Measurements from ENCODE around the gene TSKS.

Gene TSKS

GRCh38 chr19:49805822-49806619 lies 42.9 kb upstream of the TSKS start:
- H3K27ac ChIP-seq (replicated peaks; ENCODE audit: low read length): no peak overlapping the region
- no peak overlapping the region for H2BK5ac ChIP-seq (ENCODE audit: low read length)
- H3K4me1 ChIP-seq (ENCODE audit: control insufficient read depth in 2 of 2, insufficient read depth in 1 of 2, low read depth in 1 of 2, low read length in 2 of 2): peaks cover 0 to 16% of the 10 kb centered on the region in 2 donors
- H3K18ac ChIP-seq (ENCODE audit: low read length): no peak overlapping the region
- WGBS, 2 donors (ENCODE audit: extremely low coverage in 2 of 2, insufficient read length in 2 of 2, insufficient replicate concordance in 1 of 2): no CpG with 5 or more reads among the region's 20 CpGs
- peaks cover 21 to 68% of the 10 kb centered on the region in 2 donors for H3K36me3 ChIP-seq (replicated peaks in 1 of 2; ENCODE audit: control insufficient read depth in 2 of 2, insufficient read depth in 2 of 2, low read length in 2 of 2)
- H2AFZ ChIP-seq (ENCODE audit: low read length): no peak overlapping the region
- H4K8ac ChIP-seq (ENCODE audit: low read depth, low read length): no peak overlapping the region
- DNase-seq (ENCODE audit: low spot score): no peak
- H3K14ac ChIP-seq (ENCODE audit: low read length): no peak overlapping the region
- no peak overlapping the region for H2BK15ac ChIP-seq (ENCODE audit: low read length)
- H2BK12ac ChIP-seq (ENCODE audit: low read length): no peak overlapping the region
- no peak overlapping the region for H2BK120ac ChIP-seq (ENCODE audit: low read depth, low read length)
- no peak overlapping the region for H3K4me2 ChIP-seq (ENCODE audit: insufficient read depth, low read length, poor library complexity, severe bottlenecking)
- H3K4ac ChIP-seq (ENCODE audit: low read length): no peak overlapping the region
- no peak overlapping the region for H3K4me3 ChIP-seq (ENCODE audit: low read length in 2 of 2)
- H3K23ac ChIP-seq (ENCODE audit: low read depth, low read length, poor library complexity): no peak overlapping the region
- peaks cover 7% of the 10 kb centered on the region for H3K79me1 ChIP-seq (ENCODE audit: low read depth, low read length)
- no peaks in the 10 kb centered on the region for H3K9me3 ChIP-seq (replicated peaks in 1 of 2; ENCODE audit: control insufficient read depth in 2 of 2, insufficient read depth in 1 of 2, low read depth in 1 of 2, low read length in 2 of 2)
- H2AK5ac ChIP-seq (ENCODE audit: low read depth, low read length): no peak overlapping the region
- no peak overlapping the region for H4K91ac ChIP-seq (ENCODE audit: low read depth, low read length, poor library complexity)
- no peak overlapping the region for H3K9ac ChIP-seq (ENCODE audit: low read depth, low read length, poor library complexity)
- no peaks in the 10 kb centered on the region for H3K27me3 ChIP-seq (ENCODE audit: control insufficient read depth in 3 of 3, insufficient read depth in 3 of 3, low read depth in 1 of 3, low read length in 3 of 3)

- Histone ChIP-seq H3K36me3 (replicated peaks in 1 of 2; ENCODE audit: control insufficient read depth in 2 of 2, insufficient read depth in 2 of 2, low read length in 2 of 2) (peaks cover 40 to 85% of the 10 kb centered on the region in 2 donors), H3K27ac (replicated peaks; ENCODE audit: low read length) (no peak overlapping the region), H2AK5ac (ENCODE audit: low read depth, low read length) (no peak overlapping the region), H2BK12ac (ENCODE audit: low read length) (no peak overlapping the region), H4K8ac (ENCODE audit: low read depth, low read length) (no peak overlapping the region), H2AFZ (ENCODE audit: low read length) (no peak overlapping the region), H3K4me1 (ENCODE audit: control insufficient read depth in 2 of 2, insufficient read depth in 1 of 2, low read depth in 1 of 2, low read length in 2 of 2) (peaks cover 0 to 8% of the 10 kb centered on the region in 2 donors), H2BK15ac (ENCODE audit: low read length) (no peak overlapping the region), H3K18ac (ENCODE audit: low read length) (no peak overlapping the region), H3K79me1 (ENCODE audit: low read depth, low read length) (peaks cover 7% of the 10 kb centered on the region), H3K4me2 (ENCODE audit: insufficient read depth, low read length, poor library complexity, severe bottlenecking) (no peak overlapping the region), H3K23ac (ENCODE audit: low read depth, low read length, poor library complexity) (no peak overlapping the region), H3K4me3 (ENCODE audit: low read length in 2 of 2) (no peak overlapping the region), H3K9me3 (replicated peaks in 1 of 2; ENCODE audit: control insufficient read depth in 2 of 2, insufficient read depth in 1 of 2, low read depth in 1 of 2, low read length in 2 of 2) (no peaks in the 10 kb centered on the region), H3K27me3 (ENCODE audit: control insufficient read depth in 3 of 3, insufficient read depth in 3 of 3, low read depth in 1 of 3, low read length in 3 of 3) (no peaks in the 10 kb centered on the region), H2BK5ac (ENCODE audit: low read length) (no peak overlapping the region), H3K4ac (ENCODE audit: low read length) (no peak overlapping the region), H2BK120ac (ENCODE audit: low read depth, low read length) (no peak overlapping the region), H3K9ac (ENCODE audit: low read depth, low read length, poor library complexity) (no peak overlapping the region), H3K14ac (ENCODE audit: low read length) (no peak overlapping the region), H4K91ac (ENCODE audit: low read depth, low read length, poor library complexity) (no peak overlapping the region)
- no CpG with 5 or more reads among the region's 6 CpGs for WGBS, 2 donors (ENCODE audit: extremely low coverage in 2 of 2, insufficient read length in 2 of 2, insufficient replicate concordance in 1 of 2)
- no peak for DNase-seq (ENCODE audit: low spot score)
Observed at GRCh38 chr19:49803529-49803856, 40.4 kb upstream of the TSKS start.

- WGBS, 2 donors (ENCODE audit: extremely low coverage in 2 of 2, insufficient read length in 2 of 2, insufficient replicate concordance in 1 of 2): no CpG with 5 or more reads among the region's 24 CpGs
- Histone ChIP-seq H3K4me3 (ENCODE audit: low read length in 2 of 2) (no peak overlapping the region), H4K91ac (ENCODE audit: low read depth, low read length, poor library complexity) (no peak overlapping the region), H3K9me3 (replicated peaks in 1 of 2; ENCODE audit: control insufficient read depth in 2 of 2, insufficient read depth in 1 of 2, low read depth in 1 of 2, low read length in 2 of 2) (no peaks in the 10 kb centered on the region), H3K4ac (ENCODE audit: low read length) (no peak overlapping the region), H3K27me3 (ENCODE audit: control insufficient read depth in 3 of 3, insufficient read depth in 3 of 3, low read depth in 1 of 3, low read length in 3 of 3) (no peaks in the 10 kb centered on the region), H2BK15ac (ENCODE audit: low read length) (peak overlapping the region; percentile 69), H3K14ac (ENCODE audit: low read length) (peak overlapping the region; percentile 51), H3K4me2 (ENCODE audit: insufficient read depth, low read length, poor library complexity, severe bottlenecking) (no peak overlapping the region), H2BK12ac (ENCODE audit: low read length) (no peak overlapping the region), H3K23ac (ENCODE audit: low read depth, low read length, poor library complexity) (peak overlapping the region; percentile 87), H3K9ac (ENCODE audit: low read depth, low read length, poor library complexity) (peak overlapping the region; percentile 72), H4K8ac (ENCODE audit: low read depth, low read length) (no peak overlapping the region), H3K4me1 (ENCODE audit: control insufficient read depth in 2 of 2, insufficient read depth in 1 of 2, low read depth in 1 of 2, low read length in 2 of 2) (peaks cover 0 to 5% of the 10 kb centered on the region in 2 donors), H3K79me1 (ENCODE audit: low read depth, low read length) (peaks cover 7% of the 10 kb centered on the region), H3K18ac (ENCODE audit: low read length) (peak overlapping the region; percentile 74), H3K27ac (replicated peaks; ENCODE audit: low read length) (no peak overlapping the region), H2BK120ac (ENCODE audit: low read depth, low read length) (no peak overlapping the region), H2AK5ac (ENCODE audit: low read depth, low read length) (peak overlapping the region; percentile 88), H3K36me3 (replicated peaks in 1 of 2; ENCODE audit: control insufficient read depth in 2 of 2, insufficient read depth in 2 of 2, low read length in 2 of 2) (peaks cover 44 to 85% of the 10 kb centered on the region in 2 donors), H2BK5ac (ENCODE audit: low read length) (peak overlapping the region; percentile 87), H2AFZ (ENCODE audit: low read length) (no peak overlapping the region)
- no peak for DNase-seq (ENCODE audit: low spot score)
Observed at GRCh38 chr19:49802836-49803528, 39.9 kb upstream of the TSKS start.

- H2BK120ac ChIP-seq (ENCODE audit: low read depth, low read length): peak overlapping the region; percentile 87
- peak overlapping the region; percentile 84 for H2BK12ac ChIP-seq (ENCODE audit: low read length)
- H3K23ac ChIP-seq (ENCODE audit: low read depth, low read length, poor library complexity): peak overlapping the region; percentile 68
- peaks cover 0 to 5% of the 10 kb centered on the region in 2 donors for H3K4me1 ChIP-seq (ENCODE audit: control insufficient read depth in 2 of 2, insufficient read depth in 1 of 2, low read depth in 1 of 2, low read length in 2 of 2)
- H3K4me3 ChIP-seq (ENCODE audit: low read length in 2 of 2): peak overlapping the region in 1 of 2 donors; percentile 73
- no CpG with 5 or more reads among the region's 38 CpGs for WGBS, 2 donors (ENCODE audit: extremely low coverage in 2 of 2, insufficient read length in 2 of 2, insufficient replicate concordance in 1 of 2)
- H3K36me3 ChIP-seq (replicated peaks in 1 of 2; ENCODE audit: control insufficient read depth in 2 of 2, insufficient read depth in 2 of 2, low read length in 2 of 2): peaks cover 43 to 82% of the 10 kb centered on the region in 2 donors
- H3K4me2 ChIP-seq (ENCODE audit: insufficient read depth, low read length, poor library complexity, severe bottlenecking): peak overlapping the region; percentile 66
- peak overlapping the region; percentile 86 for H3K9ac ChIP-seq (ENCODE audit: low read depth, low read length, poor library complexity)
- H2AK5ac ChIP-seq (ENCODE audit: low read depth, low read length): peak overlapping the region; percentile 88
- H2BK15ac ChIP-seq (ENCODE audit: low read length): peak overlapping the region; percentile 85
- peak overlapping the region; percentile 65 for H3K27ac ChIP-seq (replicated peaks; ENCODE audit: low read length)
- peak; percentile 76 for DNase-seq (ENCODE audit: low spot score)
- no peak overlapping the region for H2AFZ ChIP-seq (ENCODE audit: low read length)
- no peak overlapping the region for H4K91ac ChIP-seq (ENCODE audit: low read depth, low read length, poor library complexity)
- peak overlapping the region; percentile 98 for H3K18ac ChIP-seq (ENCODE audit: low read length)
- H4K8ac ChIP-seq (ENCODE audit: low read depth, low read length): peak overlapping the region; percentile 99
- no peaks in the 10 kb centered on the region for H3K27me3 ChIP-seq (ENCODE audit: control insufficient read depth in 3 of 3, insufficient read depth in 3 of 3, low read depth in 1 of 3, low read length in 3 of 3)
- H3K79me1 ChIP-seq (ENCODE audit: low read depth, low read length): peaks cover 7% of the 10 kb centered on the region
- H3K14ac ChIP-seq (ENCODE audit: low read length): peak overlapping the region; percentile 17
- H3K4ac ChIP-seq (ENCODE audit: low read length): peak overlapping the region; percentile 84
- H2BK5ac ChIP-seq (ENCODE audit: low read length): peak overlapping the region; percentile 87
- H3K9me3 ChIP-seq (replicated peaks in 1 of 2; ENCODE audit: control insufficient read depth in 2 of 2, insufficient read depth in 1 of 2, low read depth in 1 of 2, low read length in 2 of 2): no peaks in the 10 kb centered on the region
Observed at GRCh38 chr19:49801966-49802661, 39.0 kb upstream of the TSKS start.
